CD14-positive monocyte (primary cell): ENCODE measurements around the gene OR13J1. TPM values are rescaled to one million over a fixed set of nuclear protein-coding genes. Genes with fewer than 3 reads are reported as not detected.

ENCODE experiments used
- DNase-seq, 3 donors: peaks; one replicate each; pipeline ENCODE4 v3.0.0-alpha.2; 2011 to 2022
- H2AFZ ChIP-seq: 2 replicates; pipeline ENCODE4 v1.6.0; 2012; ENCODE audit warnings: mild to moderate bottlenecking, low read depth, low read length, inconsistent platforms; ENCODE audit not compliant: insufficient read depth, poor library complexity, severe bottlenecking
- H3K27ac ChIP-seq, 2 donors: 1 replicate in 1 of 2; 2 replicates in 1 of 2; pipeline ENCODE4 v1.5.1; 2012 to 2013; ENCODE audit warnings: low read length in 2 of 2, control low read depth in 1 of 2, inconsistent platforms in 1 of 2, low read depth in 1 of 2, mild to moderate bottlenecking in 1 of 2
- H3K27me3 ChIP-seq, 2 donors: one replicate each; pipeline versions ENCODE4 v1.6.0 to v1.6.1; 2011 to 2013; ENCODE audit warnings: low read length in 2 of 2; ENCODE audit not compliant: control insufficient read depth in 2 of 2, insufficient read depth in 2 of 2
- H3K36me3 ChIP-seq, 2 donors: replicated peaks in 1 of 2; 1 replicate in 1 of 2; 2 replicates in 1 of 2; pipeline versions ENCODE4 v1.5.1 to v1.6.1; 2012 to 2013; ENCODE audit warnings: low read length in 2 of 2, control low read depth in 1 of 2, inconsistent platforms in 1 of 2, mild to moderate bottlenecking in 1 of 2; ENCODE audit not compliant: insufficient read depth in 2 of 2, control insufficient read depth in 1 of 2
- H3K4me1 ChIP-seq, 2 donors: 1 replicate in 1 of 2; 2 replicates in 1 of 2; pipeline versions ENCODE4 v1.5.1 to v1.6.1; 2012 to 2013; ENCODE audit warnings: low read length in 2 of 2, control low read depth in 1 of 2, inconsistent platforms in 1 of 2, mild to moderate bottlenecking in 1 of 2, moderate library complexity in 1 of 2; ENCODE audit not compliant: insufficient read depth in 2 of 2, control insufficient read depth in 1 of 2
- H3K4me2 ChIP-seq: replicated peaks from 2 replicates; pipeline ENCODE3; 2012; ENCODE audit warnings: low read length, moderate library complexity, mild to moderate bottlenecking; ENCODE audit not compliant: poor library complexity, severe bottlenecking; ENCODE audit errors: extremely low read depth
- H3K4me3 ChIP-seq, 3 experiments: fragments of 200-600 bp in 1 of 3; sonication (generic) in 1 of 3; replicated peaks in 1 of 3; 1 replicate in 2 of 3; 2 replicates in 1 of 3; pipeline ENCODE4 v1.5.1; 2011 to 2013; ENCODE audit warnings: low read length in 3 of 3, mild to moderate bottlenecking in 3 of 3, control low read depth in 2 of 3, low read depth in 2 of 3, inconsistent platforms in 1 of 3, moderate library complexity in 1 of 3
- H3K79me2 ChIP-seq: 2 replicates; pipeline ENCODE4 v1.6.0; 2012; ENCODE audit warnings: mild to moderate bottlenecking, control low read depth, inconsistent platforms, low read length, moderate library complexity; ENCODE audit not compliant: insufficient read depth
- H3K9ac ChIP-seq: 2 replicates; pipeline ENCODE4 v1.6.0; 2017; ENCODE audit warnings: low read length, mild to moderate bottlenecking; ENCODE audit not compliant: insufficient read depth, poor library complexity, severe bottlenecking
- H3K9me3 ChIP-seq, 2 donors: replicated peaks in 1 of 2; 1 replicate in 1 of 2; 2 replicates in 1 of 2; pipeline versions ENCODE4 v1.5.1 to v1.6.1; 2012 to 2013; ENCODE audit warnings: low read length in 2 of 2, control low read depth in 1 of 2; ENCODE audit not compliant: control insufficient read depth in 1 of 2, insufficient read depth in 1 of 2
- H4K20me1 ChIP-seq: 2 replicates; pipeline ENCODE4 v1.6.0; 2012; ENCODE audit warnings: mild to moderate bottlenecking, low read length, control low read depth, moderate library complexity; ENCODE audit not compliant: insufficient read depth
- H3K27ac Mint-ChIP-seq, 7 donors: one replicate each; pipeline ENCODE4 v1.8.0; 2020; ENCODE audit warnings: mild to moderate bottlenecking in 7 of 7, mixed read lengths in 7 of 7, moderate library complexity in 6 of 7, inconsistent platforms in 2 of 7
- H3K27me3 Mint-ChIP-seq, 3 donors: one replicate each; pipeline ENCODE4 v1.8.0; 2021 to 2022; ENCODE audit warnings: low read depth in 3 of 3, mild to moderate bottlenecking in 3 of 3, mixed read lengths in 3 of 3, moderate library complexity in 3 of 3, inconsistent platforms in 1 of 3
- H3K36me3 Mint-ChIP-seq, 2 donors: one replicate each; pipeline ENCODE4 v1.8.0; 2020; ENCODE audit warnings: mixed read lengths in 2 of 2, inconsistent platforms in 1 of 2, mild to moderate bottlenecking in 1 of 2
- H3K4me1 Mint-ChIP-seq: one replicate; pipeline ENCODE4 v1.8.0; 2020; ENCODE audit warnings: mild to moderate bottlenecking, mixed read lengths
- H3K4me3 Mint-ChIP-seq, 2 donors: one replicate each; pipeline ENCODE4 v1.8.0; 2020; ENCODE audit warnings: mild to moderate bottlenecking in 2 of 2, mixed read lengths in 2 of 2, moderate library complexity in 1 of 2
- H3K9me3 Mint-ChIP-seq, 7 donors: one replicate each; pipeline ENCODE4 v1.8.0; 2020 to 2022; ENCODE audit warnings: mixed read lengths in 7 of 7, mild to moderate bottlenecking in 6 of 7, moderate library complexity in 6 of 7, inconsistent platforms in 2 of 7
- CTCF ChIP-seq: fragments of 200-600 bp; IDR thresholded peaks from one replicate; pipeline ENCODE4 v1.8.0; 2022; ENCODE audit warnings: antibody characterized with exemption, mild to moderate bottlenecking
- whole genome bisulfite sequencing: methylation state at CpG from one replicate; pipeline ENCODE4 v1.1.5; 2013; ENCODE audit warnings: missing lambda C conversion rate; ENCODE audit not compliant: insufficient coverage; 5-methylcytosine and 5-hydroxymethylcytosine counted together
- intact Hi-C, 2 donors: fragments of 100-400 bp; cut with micrococcal nuclease; formaldehyde crosslinking; loops; one replicate each; pipeline versions ENCODE4 v1.15.0 to v1.15.1; 2023
- polyA plus RNA-seq, 3 donors: library from polyadenylated mRNA; depleted of rRNA in 1 of 3; unstranded in 2 of 3; stranded (reverse) in 1 of 3; fragments of 300-500 nt in 2 of 3; fragments of >200 nt in 1 of 3; fragmentation: Illumina TruSeq in 2 of 3; gene quantifications; 1 replicate in 2 of 3; 2 replicates in 1 of 3; pipeline ENCODE4 v1.2.3, GENCODE V29; 2012 to 2021

Gene OR13J1
- polyA plus RNA-seq, 3 donors = not detected

- Mint-ChIP-seq H3K27ac (peak overlapping the region in 3 of 7 donors; percentile 21 to 76 (median 40)), H3K4me3 (peak overlapping the region in 1 of 2 donors; percentile 69), H3K9me3 (peaks cover 7 to 10% (median 8%) of the 10 kb centered on the region in 7 donors), H3K27me3 (peaks cover 16 to 29% (median 26%) of the 10 kb centered on the region in 3 donors), H3K4me1 (peaks cover 79% of the 10 kb centered on the region), H3K36me3 (peaks cover 36 to 45% of the 10 kb centered on the region in 2 donors)
- intact Hi-C loops = no loop called here
- Histone ChIP-seq H3K4me2 (no peak overlapping the region), H3K27ac (no peak overlapping the region), H3K27me3 (no peaks in the 10 kb centered on the region), H3K79me2 (no peaks in the 10 kb centered on the region), H3K36me3 (no peaks in the 10 kb centered on the region), H3K9ac (no peak overlapping the region), H3K4me3 (no peak overlapping the region), H2AFZ (no peak overlapping the region), H3K9me3 (no peaks in the 10 kb centered on the region), H4K20me1 (no peaks in the 10 kb centered on the region), H3K4me1 (peaks cover 66 to 68% of the 10 kb centered on the region in 2 donors)
- peak in 1 of 3 donors; percentile 61 for DNase-seq
- WGBS = 57% methylated on average over 4 of the region's 5 CpGs
- no peak for TF ChIP-seq CTCF
These were observed 30.3 kb downstream of the OR13J1 start for GRCh38 chr9:35839926-35840325.

GRCh38 chr9:35836595-35836994 lies 33.6 kb downstream of the OR13J1 start:
- H3K4me1 ChIP-seq = peaks cover 67 to 68% of the 10 kb centered on the region in 2 donors
- no peaks in the 10 kb centered on the region for H4K20me1 ChIP-seq
- H3K4me1 Mint-ChIP-seq = peaks cover 78% of the 10 kb centered on the region
- no peaks in the 10 kb centered on the region for H3K9me3 ChIP-seq
- H3K4me3 Mint-ChIP-seq = no peak overlapping the region
- no peaks in the 10 kb centered on the region for H3K36me3 ChIP-seq
- no peak for TF ChIP-seq CTCF
- no peak overlapping the region for H3K27ac Mint-ChIP-seq
- no peak overlapping the region for H3K4me3 ChIP-seq
- no peak overlapping the region for H3K4me2 ChIP-seq
- intact Hi-C loops = no loop called here
- no peak overlapping the region for H3K9ac ChIP-seq
- H2AFZ ChIP-seq = no peak overlapping the region
- DNase-seq = no peak
- WGBS = 100% methylated on average over 3 of the region's 5 CpGs
- H3K36me3 Mint-ChIP-seq = peaks cover 39 to 42% of the 10 kb centered on the region in 2 donors
- peaks cover 17 to 31% (median 25%) of the 10 kb centered on the region in 3 donors for H3K27me3 Mint-ChIP-seq
- no peaks in the 10 kb centered on the region for H3K27me3 ChIP-seq
- H3K79me2 ChIP-seq = no peaks in the 10 kb centered on the region
- H3K9me3 Mint-ChIP-seq = peaks cover 5 to 10% (median 8%) of the 10 kb centered on the region in 7 donors
- H3K27ac ChIP-seq = no peak overlapping the region
